Stomach (tissue), 9 donors: Measurements from ENCODE around the gene CSE1L. TPM values are rescaled to one million over a fixed set of nuclear protein-coding genes. Genes with fewer than 3 reads are reported as not detected.
"Not testable (repeated sequence)": the region's sequence is repeated elsewhere in the genome, so short reads cannot be mapped to it uniquely, and the experiment has no call there.

Source experiments
- DNase-seq, 2 donors: peaks; one replicate each; pipeline versions ENCODE4 v3.0.0 to v3.0.0-alpha.2; 2013 to 2019
- H3K27ac ChIP-seq, 5 donors: fragments of 200-600 bp in 4 of 5; sonication (generic) in 4 of 5; one replicate each; pipeline ENCODE4 v1.5.1; 2013 to 2019; ENCODE audit warnings: mild to moderate bottlenecking in 1 of 5, moderate library complexity in 1 of 5
- H3K27me3 ChIP-seq, 3 donors: fragments of 200-600 bp; sonication (generic); one replicate each; pipeline ENCODE4 v1.5.1; 2017 to 2019; ENCODE audit warnings: mixed run types in 1 of 3
- H3K36me3 ChIP-seq, 4 donors: fragments of 200-600 bp; sonication (generic); 1 replicate in 3 of 4; 2 replicates in 1 of 4; pipeline ENCODE4 v1.5.1; 2016 to 2019
- H3K4me1 ChIP-seq, 4 donors: fragments of 200-600 bp; sonication (generic); one replicate each; pipeline ENCODE4 v1.5.1; 2016 to 2019
- H3K4me3 ChIP-seq, 4 donors: fragments of 200-600 bp; sonication (generic) in 3 of 4; one replicate each; pipeline ENCODE4 v1.5.1; 2016 to 2019; ENCODE audit warnings: mild to moderate bottlenecking in 1 of 4
- H3K9me3 ChIP-seq, 4 donors: fragments of 200-600 bp; sonication (generic); one replicate each; pipeline ENCODE4 v1.5.1; 2016 to 2019
- CTCF ChIP-seq, 7 experiments: fragments of 450-650 bp in 4 of 7; fragments of 200-600 bp in 3 of 7; sonication (generic) in 3 of 7; IDR thresholded peaks; one replicate each; pipeline ENCODE4 v1.5.1; 2016 to 2019; ENCODE audit warnings: antibody characterized with exemption in 7 of 7, control low read depth in 2 of 7, mild to moderate bottlenecking in 1 of 7
- EP300 ChIP-seq: sonication (generic); formaldehyde crosslinking; IDR thresholded peaks from one replicate; pipeline ENCODE4 v1.6.1; 2017; ENCODE audit warnings: antibody characterized with exemption
- POLR2A ChIP-seq, 4 donors: fragments of 450-650 bp; IDR thresholded peaks; one replicate each; pipeline ENCODE4 v1.6.1; 2016; ENCODE audit warnings: antibody characterized with exemption in 4 of 4, control low read depth in 2 of 4, mild to moderate bottlenecking in 1 of 4, moderate library complexity in 1 of 4
- POLR2AphosphoS5 ChIP-seq, 3 donors: sonication (generic); formaldehyde crosslinking; IDR thresholded peaks; one replicate each; pipeline ENCODE4 v1.6.1; 2016; ENCODE audit warnings: antibody characterized with exemption in 3 of 3
- WGBS, 5 donors: extraction: QIAGEN DNeasy Blood & Tissue Kit in 3 of 5; methylation state at CpG; one replicate each; pipeline versions ENCODE4 v1.1.5 to v1.1.7; 2013 to 2018; 5-methylcytosine and 5-hydroxymethylcytosine counted together
- intact Hi-C: fragments of 100-400 bp; cut with DNase I; formaldehyde crosslinking; loops from one replicate; pipeline ENCODE4 v1.15.1; 2023; ENCODE audit warnings: low total_unique reads
- polyA plus RNA-seq, 3 donors: library from polyadenylated mRNA; stranded (reverse); fragments of 200-250 nt; gene quantifications; one replicate each; pipeline ENCODE4 v1.2.3, GENCODE V29; 2013
- total RNA-seq, 5 donors: library from RNA; depleted of rRNA; stranded (reverse); fragments of >200 nt; gene quantifications; one replicate each; pipeline versions ENCODE4 v1.1.0 to v1.2.3, GENCODE V29; 2014 to 2016
- donor health status: healthy with polysubstance abuse.
- donor health status: Bipolar disorder and iron deficiency.
- donor health status: healthy.

CSE1L gene
- total and polyA plus RNA-seq, 8 donors, result 2.0 to 66.1 (median 31.1) TPM

- WGBS, 5 donors, result 90 to 94% (median 92%) methylated on average over 7 of the region's 7 CpGs
Measured at GRCh38 chr20:49096203-49096730, 50.2 kb downstream of the CSE1L start.

GRCh38 chr20:49097159-49097558 is 51.0 kb downstream of the CSE1L start:
- no peak overlapping the region for H3K4me3 ChIP-seq
- DNase-seq, result no peak
- WGBS, 5 donors, result 92 to 96% (median 94%) methylated on average over 7 of the region's 7 CpGs
- no peaks in the 10 kb centered on the region for H3K27me3 ChIP-seq
- TF ChIP-seq POLR2AphosphoS5 (IDR thresholded peaks at IDR 0.05) (no peak), CTCF (IDR thresholded peaks at IDR 0.05) (no peak), EP300 (no peak), POLR2A (IDR thresholded peaks at IDR 0.05) (no peak)
- peaks cover 37 to 96% (median 87%) of the 10 kb centered on the region in 4 donors for H3K36me3 ChIP-seq
- no peaks in the 10 kb centered on the region for H3K9me3 ChIP-seq
- intact Hi-C loops, result no loop called here
- peaks cover 0 to 10% (median 4%) of the 10 kb centered on the region in 4 donors for H3K4me1 ChIP-seq
- no peak overlapping the region for H3K27ac ChIP-seq

More at GRCh38 chr20:49096203-49096730, 50.2 kb downstream of the CSE1L start:
- DNase-seq, result no peak
- H3K4me3 ChIP-seq, result no peak overlapping the region
- no peak for TF ChIP-seq EP300
- TF ChIP-seq CTCF (IDR thresholded peaks at IDR 0.05), result no peak
- no peak for TF ChIP-seq POLR2A (IDR thresholded peaks at IDR 0.05)
- TF ChIP-seq POLR2AphosphoS5 (IDR thresholded peaks at IDR 0.05), result no peak
- H3K36me3 ChIP-seq, result peaks cover 42 to 96% (median 87%) of the 10 kb centered on the region in 4 donors
- no peak overlapping the region for H3K27ac ChIP-seq
- no peaks in the 10 kb centered on the region for H3K27me3 ChIP-seq
- H3K4me1 ChIP-seq, result peaks cover 0 to 8% (median 4%) of the 10 kb centered on the region in 4 donors
- no peaks in the 10 kb centered on the region for H3K9me3 ChIP-seq
- intact Hi-C loops, result no loop called here

- peaks cover 0 to 10% (median 4%) of the 10 kb centered on the region in 4 donors for H3K4me1 ChIP-seq
- DNase-seq, result no peak
- 92 to 94% (median 93%) methylated on average over 4 of the region's 4 CpGs for WGBS, 5 donors
- TF ChIP-seq POLR2AphosphoS5 (IDR thresholded peaks at IDR 0.05) (no peak), EP300 (no peak), POLR2A (IDR thresholded peaks at IDR 0.05) (no peak), CTCF (IDR thresholded peaks at IDR 0.05) (no peak)
- intact Hi-C loops, result no loop called here
- peaks cover 38 to 96% (median 87%) of the 10 kb centered on the region in 4 donors for H3K36me3 ChIP-seq
- H3K27ac ChIP-seq, result no peak overlapping the region
- no peaks in the 10 kb centered on the region for H3K27me3 ChIP-seq
- H3K9me3 ChIP-seq, result no peaks in the 10 kb centered on the region
- H3K4me3 ChIP-seq, result no peak overlapping the region
Measured at GRCh38 chr20:49098136-49098535, 52.0 kb downstream of the CSE1L start.

GRCh38 chr20:49099011-49099410 is 52.9 kb downstream of the CSE1L start:
- no peak for TF ChIP-seq CTCF (IDR thresholded peaks at IDR 0.05)
- TF ChIP-seq POLR2A (IDR thresholded peaks at IDR 0.05), result no peak
- no peak for TF ChIP-seq EP300
- no peak for TF ChIP-seq POLR2AphosphoS5 (IDR thresholded peaks at IDR 0.05)
- 93 to 99% (median 95%) methylated on average over 3 of the region's 3 CpGs for WGBS, 5 donors
- peaks cover 0 to 10% (median 4%) of the 10 kb centered on the region in 4 donors for H3K4me1 ChIP-seq
- no peaks in the 10 kb centered on the region for H3K9me3 ChIP-seq
- intact Hi-C loops, result no loop called here
- H3K27ac ChIP-seq, result no peak overlapping the region
- H3K4me3 ChIP-seq, result no peak overlapping the region
- no peaks in the 10 kb centered on the region for H3K27me3 ChIP-seq
- DNase-seq, result no peak
- H3K36me3 ChIP-seq, result peaks cover 45 to 96% (median 87%) of the 10 kb centered on the region in 4 donors

- 77 to 98% (median 96%) methylated on average over 5 of the region's 5 CpGs for WGBS, 5 donors
- DNase-seq, intact Hi-C loops, H3K4me3 ChIP-seq, H3K27me3 ChIP-seq, H3K4me1 ChIP-seq, H3K9me3 ChIP-seq, H3K27ac ChIP-seq: not testable (repeated sequence)
- peaks cover 34 to 96% (median 87%) of the 10 kb centered on the region in 4 donors for H3K36me3 ChIP-seq
Measured at GRCh38 chr20:49100292-49100691, 54.2 kb downstream of the CSE1L start.
